Fibroblast of lung (primary cell): ENCODE measurements around the gene MMP23B.

Experiments
- EZH2 ChIP-seq: IDR thresholded peaks from 2 replicates; pipeline ENCODE4 v1.5.1; 2012; ENCODE audit warnings: low read length, control low read depth, mild to moderate bottlenecking; ENCODE audit errors: missing control alignments
- TF ChIP-seq, protein P1 (sequence below), 2 donors: IDR thresholded peaks in 1 of 2; conservative IDR thresholded peaks in 1 of 2; 1 replicate in 1 of 2; 2 replicates in 1 of 2; pipeline ENCODE4 v1.5.1; 2011 to 2012; ENCODE audit warnings: low read length in 2 of 2, control low read depth in 1 of 2, inconsistent platforms in 1 of 2, low read depth in 1 of 2, mild to moderate bottlenecking in 1 of 2

DNA sequence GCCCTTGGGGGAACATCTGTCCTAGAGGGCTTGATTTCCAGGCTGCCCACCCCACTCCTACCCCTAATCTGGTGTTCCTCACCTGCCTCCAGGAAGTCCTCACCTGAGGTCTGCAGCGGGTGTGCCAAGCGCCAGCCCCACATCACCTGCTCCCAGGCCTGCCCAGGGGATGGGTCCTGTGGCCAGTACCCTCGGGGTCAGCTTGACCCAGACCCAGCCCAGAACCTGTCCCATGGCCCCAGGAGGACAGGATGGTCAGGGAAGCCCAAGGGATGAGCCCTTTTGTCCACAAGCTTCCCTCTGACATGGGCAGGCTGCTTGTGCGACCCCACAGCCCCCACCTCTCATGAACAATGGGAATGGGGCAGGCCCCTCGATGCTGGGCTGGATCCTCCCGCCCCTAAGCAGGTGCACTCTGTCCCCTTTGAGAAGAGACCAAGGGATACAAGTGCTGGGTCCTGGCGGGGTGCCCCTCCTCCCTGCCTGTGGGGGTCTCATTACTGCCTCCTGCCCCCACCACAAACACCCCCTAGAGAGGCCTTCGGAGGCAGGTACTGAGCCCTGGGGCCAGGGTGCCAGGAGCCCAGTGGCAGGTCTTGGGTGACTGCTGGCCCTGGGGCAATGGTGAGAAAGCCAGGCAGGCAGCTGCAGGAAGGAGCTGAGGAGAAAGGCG lies 13.4 kb upstream of the MMP23B start:
- TF ChIP-seq, protein P1, sequence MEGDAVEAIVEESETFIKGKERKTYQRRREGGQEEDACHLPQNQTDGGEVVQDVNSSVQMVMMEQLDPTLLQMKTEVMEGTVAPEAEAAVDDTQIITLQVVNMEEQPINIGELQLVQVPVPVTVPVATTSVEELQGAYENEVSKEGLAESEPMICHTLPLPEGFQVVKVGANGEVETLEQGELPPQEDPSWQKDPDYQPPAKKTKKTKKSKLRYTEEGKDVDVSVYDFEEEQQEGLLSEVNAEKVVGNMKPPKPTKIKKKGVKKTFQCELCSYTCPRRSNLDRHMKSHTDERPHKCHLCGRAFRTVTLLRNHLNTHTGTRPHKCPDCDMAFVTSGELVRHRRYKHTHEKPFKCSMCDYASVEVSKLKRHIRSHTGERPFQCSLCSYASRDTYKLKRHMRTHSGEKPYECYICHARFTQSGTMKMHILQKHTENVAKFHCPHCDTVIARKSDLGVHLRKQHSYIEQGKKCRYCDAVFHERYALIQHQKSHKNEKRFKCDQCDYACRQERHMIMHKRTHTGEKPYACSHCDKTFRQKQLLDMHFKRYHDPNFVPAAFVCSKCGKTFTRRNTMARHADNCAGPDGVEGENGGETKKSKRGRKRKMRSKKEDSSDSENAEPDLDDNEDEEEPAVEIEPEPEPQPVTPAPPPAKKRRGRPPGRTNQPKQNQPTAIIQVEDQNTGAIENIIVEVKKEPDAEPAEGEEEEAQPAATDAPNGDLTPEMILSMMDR (conservative IDR thresholded peaks at IDR 0.05 in 1 of 2, IDR thresholded peaks at IDR 0.05 in 1 of 2; ENCODE audit: low read depth in 1 of 2, low read length in 2 of 2): no peak
- no peak for TF ChIP-seq EZH2
